AG10803 (cell line): ENCODE measurements around the gene PCK1.

Experiments
- DNase-seq: peaks from one replicate; pipeline ENCODE4 v3.0.0; 2010; ENCODE audit warnings: low read depth
- H3K4me3 ChIP-seq: 2 replicates; pipeline ENCODE4 v1.5.1; 2011; ENCODE audit warnings: mild to moderate bottlenecking, low read length, control low read depth
- CTCF ChIP-seq: conservative IDR thresholded peaks from 2 replicates; pipeline ENCODE4 v1.5.1; 2011; ENCODE audit warnings: mild to moderate bottlenecking, low read length, control low read depth, inconsistent platforms

PCK1 gene

DNA sequence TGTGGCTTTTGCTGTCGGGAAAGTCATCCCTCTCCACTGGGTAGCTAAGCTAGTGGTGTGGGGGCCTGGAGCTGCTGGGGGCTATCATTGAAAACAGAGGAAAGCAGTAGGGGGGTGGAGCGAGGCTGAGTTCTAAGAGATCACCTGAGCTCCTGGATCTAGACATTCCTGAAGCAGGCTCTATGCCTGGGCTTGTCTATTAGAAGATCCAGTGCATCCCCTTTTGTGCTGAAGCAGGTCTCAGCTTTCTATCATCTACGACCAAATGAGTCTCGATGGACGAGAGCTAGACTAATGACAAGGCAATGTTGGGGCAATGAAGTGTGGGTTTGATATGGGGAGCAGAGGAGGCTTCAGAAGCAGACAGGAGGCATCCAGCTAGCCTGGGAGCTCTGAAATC, 40.8 kb downstream of the PCK1 start:
- TF ChIP-seq CTCF, result no peak
- no peak overlapping the region for H3K4me3 ChIP-seq
- no peak for DNase-seq

GRCh38 chr20:57603120-57603519, 42.2 kb downstream of the PCK1 start:
- TF ChIP-seq CTCF, result no peak
- no peak for DNase-seq
- no peak overlapping the region for H3K4me3 ChIP-seq

- no peak for TF ChIP-seq CTCF
- no peak for DNase-seq
- H3K4me3 ChIP-seq, result no peak overlapping the region
Observed at GRCh38 chr20:57605045-57605444, 44.1 kb downstream of the PCK1 start.

DNA sequence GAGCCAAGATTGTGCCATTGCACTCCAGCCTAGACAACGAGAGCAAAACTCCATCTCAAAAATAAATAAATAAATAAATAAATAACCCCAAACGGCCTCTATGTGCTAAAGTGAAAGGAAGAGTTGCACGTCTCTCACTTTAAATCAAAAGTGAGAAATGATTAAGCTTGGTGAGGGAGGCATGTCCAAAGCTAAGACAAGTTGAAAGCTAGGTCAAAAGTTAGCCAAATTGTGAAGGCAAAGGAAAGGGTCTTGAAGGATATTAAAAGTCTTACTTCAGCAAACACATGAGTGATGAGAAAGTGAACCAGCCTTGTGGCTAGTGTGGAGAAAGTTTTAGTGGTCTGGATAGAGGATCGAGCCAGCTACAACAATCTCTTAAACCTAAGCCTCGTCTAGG, 45.0 kb downstream of the PCK1 start:
- no peak for DNase-seq
- TF ChIP-seq CTCF, result no peak
- no peak overlapping the region for H3K4me3 ChIP-seq

DNA sequence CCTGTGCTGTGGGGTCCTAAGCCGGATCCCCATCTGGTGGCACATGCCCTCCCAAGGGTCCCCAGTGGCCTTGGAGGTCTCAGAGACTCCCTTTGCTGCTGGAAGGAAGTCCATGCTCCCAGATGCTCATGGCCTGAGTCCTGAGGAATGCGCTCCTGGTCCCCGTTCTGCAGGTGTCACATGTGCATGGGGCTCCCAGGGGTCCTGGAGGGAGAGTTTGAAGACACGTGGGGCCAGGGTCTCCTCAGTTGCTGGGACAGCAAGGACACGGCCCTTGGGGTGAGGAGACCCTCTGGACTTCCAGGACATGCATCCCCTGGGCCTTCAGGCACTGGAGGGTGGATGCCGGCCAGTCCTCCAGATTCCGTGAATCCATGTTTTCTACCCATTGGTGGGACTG, 47.6 kb downstream of the PCK1 start:
- no peak for DNase-seq
- no peak for TF ChIP-seq CTCF
- H3K4me3 ChIP-seq, result no peak overlapping the region

DNA sequence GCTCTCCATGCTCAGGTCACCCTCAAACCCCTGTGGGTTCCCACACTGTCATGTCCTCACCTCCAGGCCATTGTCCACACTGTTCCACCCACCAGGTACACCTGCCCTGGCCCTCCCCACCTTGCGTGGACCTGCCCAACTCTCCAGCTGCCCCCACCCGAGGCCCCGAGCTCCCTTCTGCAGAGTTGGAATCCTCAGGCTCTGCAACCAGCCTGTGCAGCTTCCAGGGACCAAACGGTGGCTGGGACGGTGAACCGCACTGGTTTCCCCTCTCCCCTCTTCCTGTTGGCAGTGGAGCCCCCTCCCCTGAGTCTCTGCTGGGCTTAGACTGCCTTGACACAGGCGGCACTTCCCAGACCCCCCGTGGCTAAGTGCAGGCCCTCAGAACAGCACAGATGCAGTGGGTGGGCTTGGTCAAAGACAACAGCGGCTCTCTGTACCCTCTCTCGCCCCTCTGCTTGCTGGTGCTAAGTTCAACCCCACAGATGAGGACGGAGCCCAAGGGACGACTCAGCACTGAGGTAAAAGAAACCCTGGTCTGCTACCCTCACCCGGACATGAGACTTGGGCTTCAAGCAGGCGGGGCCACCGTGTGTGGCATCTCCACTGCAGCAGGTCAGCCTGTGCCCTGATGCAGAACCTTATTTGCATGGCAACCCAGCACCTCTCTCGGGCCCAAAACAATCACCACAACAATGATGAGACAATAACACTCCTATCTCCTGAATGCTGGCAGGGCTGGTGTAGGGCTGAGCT, 48.4 kb downstream of the PCK1 start:
- no peak overlapping the region for H3K4me3 ChIP-seq
- no peak for TF ChIP-seq CTCF
- DNase-seq, result no peak

GRCh38 chr20:57609842-57610167, 48.9 kb downstream of the PCK1 start:
- no peak for TF ChIP-seq CTCF
- no peak for DNase-seq
- H3K4me3 ChIP-seq, result no peak overlapping the region
